Left ventricle myocardium inferior (tissue), 1 donor: ENCODE results near the gene HDGFL2. TPM values are rescaled to one million over a fixed set of nuclear protein-coding genes. Genes with fewer than 3 reads are reported as not detected.
A peak's percentile ranks its signal among the peaks of the same experiment; 100 is the strongest.

Experiments used
- DNase-seq: peaks from one replicate; pipeline ENCODE4 v3.0.0-alpha.2; 2020
- H3K27ac ChIP-seq: fragments of 200-600 bp; replicated peaks from 2 replicates; pipeline ENCODE4 v1.8.0; 2021
- H3K27me3 ChIP-seq: fragments of 200-600 bp; 2 replicates; pipeline ENCODE4 v1.8.0; 2021; ENCODE audit warnings: low read depth
- H3K36me3 ChIP-seq: fragments of 200-600 bp; 2 replicates; pipeline ENCODE4 v1.8.0; 2021
- H3K4me1 ChIP-seq: fragments of 200-600 bp; 2 replicates; pipeline ENCODE4 v1.8.0; 2021
- H3K4me3 ChIP-seq: fragments of 200-600 bp; 2 replicates; pipeline ENCODE4 v1.8.0; 2021; ENCODE audit warnings: mild to moderate bottlenecking, moderate library complexity
- H3K9me3 ChIP-seq: fragments of 200-600 bp; replicated peaks from 2 replicates; pipeline ENCODE4 v1.8.0; 2021
- intact Hi-C: fragments of 100-400 bp; cut with micrococcal nuclease; formaldehyde crosslinking; loops from one replicate; pipeline ENCODE4 v1.11.0; 2022
- total RNA-seq: library from RNA; stranded (reverse); fragmentation: NEBNext Ultra II Directional; extraction: Animal tissue kit (Norgen Biotek cat#: 25700); gene quantifications from one replicate; pipeline ENCODE4 v1.2.1, GENCODE V29; 2021
- TF ChIP-seq, protein P1 (sequence below): fragments of 200-600 bp; IDR thresholded peaks from 2 replicates; pipeline ENCODE4 v1.8.0; 2021; ENCODE audit warnings: antibody characterized with exemption, mild to moderate bottlenecking, borderline replicate concordance
- donor health status: DM: no; HTN: yes; CAD: no; lungs with severe emphysema.

Gene HDGFL2
- total RNA-seq, 1 donor from 2014 or later: 22.8 TPM

DNA sequence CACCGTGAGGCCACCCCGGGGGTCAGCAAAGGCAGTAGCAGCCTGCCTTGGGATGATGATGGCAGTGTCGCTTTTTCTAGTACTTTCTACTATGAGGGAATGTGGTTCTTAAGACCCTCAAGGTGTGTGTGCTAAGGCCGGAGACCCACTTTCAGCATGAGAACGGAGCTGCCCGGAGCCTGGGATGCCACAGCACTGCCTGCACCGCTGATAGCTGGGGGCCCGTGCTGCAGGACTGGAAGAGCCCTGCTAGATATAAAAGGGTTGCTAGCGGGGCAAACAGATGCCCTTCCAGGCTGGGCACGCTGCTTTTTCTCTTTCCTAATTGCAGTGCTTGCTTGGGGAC, 31.7 kb downstream of the HDGFL2 start:
- Histone ChIP-seq H3K4me1 (peaks cover 30% of the 10 kb centered on the region), H3K36me3 (peaks cover 89% of the 10 kb centered on the region), H3K27ac (peak overlapping the region; percentile 8), H3K27me3 (no peaks in the 10 kb centered on the region), H3K9me3 (no peaks in the 10 kb centered on the region), H3K4me3 (no peak overlapping the region)
- intact Hi-C loops: no loop called here
- TF ChIP-seq, protein P1, sequence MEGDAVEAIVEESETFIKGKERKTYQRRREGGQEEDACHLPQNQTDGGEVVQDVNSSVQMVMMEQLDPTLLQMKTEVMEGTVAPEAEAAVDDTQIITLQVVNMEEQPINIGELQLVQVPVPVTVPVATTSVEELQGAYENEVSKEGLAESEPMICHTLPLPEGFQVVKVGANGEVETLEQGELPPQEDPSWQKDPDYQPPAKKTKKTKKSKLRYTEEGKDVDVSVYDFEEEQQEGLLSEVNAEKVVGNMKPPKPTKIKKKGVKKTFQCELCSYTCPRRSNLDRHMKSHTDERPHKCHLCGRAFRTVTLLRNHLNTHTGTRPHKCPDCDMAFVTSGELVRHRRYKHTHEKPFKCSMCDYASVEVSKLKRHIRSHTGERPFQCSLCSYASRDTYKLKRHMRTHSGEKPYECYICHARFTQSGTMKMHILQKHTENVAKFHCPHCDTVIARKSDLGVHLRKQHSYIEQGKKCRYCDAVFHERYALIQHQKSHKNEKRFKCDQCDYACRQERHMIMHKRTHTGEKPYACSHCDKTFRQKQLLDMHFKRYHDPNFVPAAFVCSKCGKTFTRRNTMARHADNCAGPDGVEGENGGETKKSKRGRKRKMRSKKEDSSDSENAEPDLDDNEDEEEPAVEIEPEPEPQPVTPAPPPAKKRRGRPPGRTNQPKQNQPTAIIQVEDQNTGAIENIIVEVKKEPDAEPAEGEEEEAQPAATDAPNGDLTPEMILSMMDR: no peak
- DNase-seq: no peak

DNA sequence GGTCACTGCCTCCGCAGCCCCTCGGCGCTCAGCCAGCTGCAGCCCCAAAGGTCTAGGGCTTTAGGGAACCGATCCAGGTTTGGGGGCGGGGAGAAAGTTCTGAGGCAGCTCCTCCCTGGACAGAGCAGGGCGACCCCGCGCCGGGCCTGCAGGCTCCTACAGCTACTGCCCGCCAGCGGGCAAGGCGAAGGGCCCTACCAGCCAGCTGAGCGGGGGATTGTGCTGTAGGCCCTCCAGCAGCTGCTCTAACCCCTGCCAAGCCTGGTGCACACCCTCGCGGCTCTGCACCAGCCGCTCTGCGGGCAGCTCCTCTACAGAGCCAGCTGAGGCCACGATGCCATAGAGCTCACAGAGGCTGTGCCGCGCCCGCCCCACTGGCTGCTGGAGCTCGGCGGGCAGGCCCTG, 32.2 kb downstream of the HDGFL2 start:
- no peak for DNase-seq

DNA sequence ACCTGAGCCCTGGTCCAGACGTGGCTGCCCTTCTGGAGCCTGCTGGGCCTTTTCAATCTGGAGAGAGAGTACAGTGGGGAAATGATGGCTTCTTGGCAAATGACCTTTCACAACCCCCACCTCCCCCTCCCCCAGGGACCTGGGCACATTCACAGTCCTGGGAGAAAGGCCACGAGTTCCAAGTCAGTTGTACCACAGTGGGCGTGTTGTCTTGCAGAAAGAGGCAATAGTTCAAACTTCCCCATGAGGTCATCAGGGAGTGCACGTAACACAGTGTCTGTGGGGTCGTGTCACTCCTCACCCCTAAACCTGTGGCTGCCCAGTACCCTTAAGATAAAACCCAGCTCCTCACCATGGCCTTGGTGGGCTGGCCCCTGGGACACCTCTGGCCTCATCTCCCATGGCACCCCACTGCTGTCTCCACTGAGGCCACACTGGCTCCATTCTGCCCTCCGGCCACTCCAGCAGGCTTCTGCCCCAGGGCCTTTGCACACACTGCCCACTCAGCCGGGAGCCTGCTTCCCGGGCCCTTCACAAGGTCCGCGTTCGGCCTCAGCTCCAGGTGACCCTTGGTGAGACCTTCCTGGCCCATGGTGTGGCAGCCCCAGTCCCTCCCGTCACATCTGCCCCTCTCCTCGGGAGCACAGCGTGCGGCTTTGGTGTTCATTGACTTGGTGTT, 32.9 kb downstream of the HDGFL2 start:
- peak overlapping the region; percentile 12 for H3K27ac ChIP-seq
- intact Hi-C loops: no loop called here

More for the DNA sequence above, 32.2 kb downstream of the HDGFL2 start:
- Histone ChIP-seq H3K4me1 (peaks cover 33% of the 10 kb centered on the region), H3K27ac (peak overlapping the region; percentile 12), H3K36me3 (peaks cover 86% of the 10 kb centered on the region), H3K27me3 (no peaks in the 10 kb centered on the region), H3K9me3 (no peaks in the 10 kb centered on the region), H3K4me3 (no peak overlapping the region)
- intact Hi-C loops: no loop called here
- TF ChIP-seq, protein P1: no peak

DNA sequence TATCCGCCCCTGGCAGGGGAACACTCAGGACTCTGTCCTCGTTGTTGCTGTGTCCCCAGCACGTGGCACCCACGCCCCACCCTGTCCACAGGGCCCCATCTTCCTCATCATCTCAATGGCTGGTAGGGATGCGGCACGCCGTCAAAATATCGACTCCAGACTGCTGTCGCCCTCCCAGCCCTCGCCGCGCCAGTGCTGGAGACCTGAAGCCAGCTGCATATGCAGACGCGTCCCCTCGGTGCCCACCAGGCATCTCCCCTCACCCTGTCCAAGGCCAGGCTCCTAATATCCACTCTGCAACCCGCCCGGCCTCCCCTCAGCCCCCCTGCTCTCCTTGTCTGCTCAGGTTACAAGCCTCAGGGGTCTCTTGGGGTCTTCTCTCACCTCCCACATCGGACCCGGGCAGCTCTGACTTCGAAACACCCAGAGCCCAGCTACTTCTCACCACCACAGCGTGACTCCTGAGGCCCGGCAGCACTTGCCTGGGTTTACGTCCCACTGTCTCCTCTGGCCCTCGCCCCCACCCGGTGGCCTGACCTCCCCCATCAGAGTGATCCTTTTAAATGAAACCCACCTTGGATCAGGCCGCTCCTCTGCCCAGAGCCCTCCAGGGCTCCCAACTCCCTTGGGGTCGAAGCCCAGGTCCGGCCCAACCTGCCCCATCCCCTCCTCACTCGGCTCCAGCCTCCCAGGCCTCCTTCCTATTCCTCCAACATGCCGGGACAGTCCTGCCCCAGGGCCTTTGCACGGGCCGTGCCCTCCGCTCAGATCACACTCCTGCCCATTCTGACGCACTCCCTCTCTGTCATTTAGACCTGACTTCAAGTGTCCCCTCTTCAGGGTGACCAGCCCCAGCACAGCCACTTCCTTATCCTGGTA, 33.7 kb downstream of the HDGFL2 start:
- DNase-seq: no peak
- no peaks in the 10 kb centered on the region for H3K27me3 ChIP-seq
- no peak overlapping the region for H3K4me3 ChIP-seq
- H3K27ac ChIP-seq: peak overlapping the region; percentile 23
- peaks cover 74% of the 10 kb centered on the region for H3K36me3 ChIP-seq
- TF ChIP-seq, protein P1: no peak
- H3K9me3 ChIP-seq: no peaks in the 10 kb centered on the region
- H3K4me1 ChIP-seq: peaks cover 48% of the 10 kb centered on the region
- intact Hi-C loops: no loop called here

More for the DNA sequence above, 32.9 kb downstream of the HDGFL2 start:
- Histone ChIP-seq H3K27me3 (no peaks in the 10 kb centered on the region), H3K36me3 (peaks cover 79% of the 10 kb centered on the region), H3K4me3 (no peak overlapping the region), H3K4me1 (peaks cover 40% of the 10 kb centered on the region), H3K9me3 (no peaks in the 10 kb centered on the region)
- no peak for DNase-seq
- TF ChIP-seq, protein P1: no peak

DNA sequence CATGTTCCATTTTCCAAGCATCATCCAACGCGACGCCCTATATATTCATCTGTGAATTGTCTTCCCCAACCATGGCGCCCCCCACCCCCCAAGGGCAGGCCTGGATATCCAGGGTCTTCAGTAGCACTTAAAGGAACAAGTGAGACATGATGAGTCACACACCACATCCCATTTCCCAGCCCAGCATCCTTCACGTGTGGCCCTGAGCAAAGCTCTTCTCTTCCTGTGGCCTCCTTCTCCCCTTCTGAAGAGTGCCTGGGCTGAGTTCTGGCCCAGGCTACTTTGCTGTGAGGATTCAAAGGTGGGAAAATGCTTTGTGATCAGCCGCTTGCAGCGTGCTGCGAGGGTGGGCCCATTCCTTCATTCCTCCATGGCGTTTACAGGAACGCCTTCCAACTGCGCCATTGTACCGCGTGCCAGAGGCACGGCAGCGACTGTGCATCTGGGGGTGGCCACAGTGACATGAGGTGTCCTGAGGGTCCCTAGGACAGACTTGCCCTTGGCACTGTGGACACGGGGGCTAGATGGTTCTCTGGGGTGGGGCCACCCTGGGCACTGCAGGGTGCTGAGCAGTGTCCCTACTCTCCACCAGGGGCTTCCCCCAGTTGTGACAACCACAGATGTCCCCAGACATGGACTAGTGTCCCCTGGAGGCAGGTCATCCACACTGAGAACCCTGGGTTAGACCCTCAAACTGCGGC, 34.5 kb downstream of the HDGFL2 start:
- no peaks in the 10 kb centered on the region for H3K27me3 ChIP-seq
- peaks cover 53% of the 10 kb centered on the region for H3K4me1 ChIP-seq
- H3K9me3 ChIP-seq: no peaks in the 10 kb centered on the region
- peaks cover 66% of the 10 kb centered on the region for H3K36me3 ChIP-seq
- intact Hi-C loops: no loop called here
- no peak for DNase-seq
- no peak overlapping the region for H3K4me3 ChIP-seq
- TF ChIP-seq, protein P1: no peak
- H3K27ac ChIP-seq: peak overlapping the region; percentile 23
